CMK (cell line): ENCODE measurements around the gene HS3ST2.
"Not testable (repeated sequence)": the region's sequence is repeated elsewhere in the genome, so short reads cannot be mapped to it uniquely, and the experiment has no call there.

Experiments
- DNase-seq: peaks from one replicate; pipeline ENCODE4 v3.0.0-alpha.2; 2010; ENCODE audit warnings: low read depth

The HS3ST2 gene

GRCh38 chr16:22932032-22932771, 118.2 kb downstream of the HS3ST2 start:
- no peak for DNase-seq

GRCh38 chr16:22933173-22933572, 119.2 kb downstream of the HS3ST2 start:
- DNase-seq = no peak

- no peak for DNase-seq
Observed at GRCh38 chr16:22934786-22935185, 120.8 kb downstream of the HS3ST2 start.

- no peak for DNase-seq
Observed at GRCh38 chr16:22937169-22937568, 123.2 kb downstream of the HS3ST2 start.

GRCh38 chr16:22938647-22939046, 124.7 kb downstream of the HS3ST2 start:
- no peak for DNase-seq

- not testable (repeated sequence) for DNase-seq
Observed at GRCh38 chr16:22939744-22940363, 125.9 kb downstream of the HS3ST2 start.

- DNase-seq = no peak
Observed at GRCh38 chr16:22941970-22942501, 128.1 kb downstream of the HS3ST2 start.

GRCh38 chr16:22942811-22943210, 128.8 kb downstream of the HS3ST2 start:
- no peak for DNase-seq

- DNase-seq = no peak
Observed at GRCh38 chr16:22945361-22945760, 131.4 kb downstream of the HS3ST2 start.

- no peak for DNase-seq
Observed at GRCh38 chr16:22946433-22946832, 132.5 kb downstream of the HS3ST2 start.

GRCh38 chr16:22948058-22948602, 134.2 kb downstream of the HS3ST2 start:
- no peak for DNase-seq

- peak; percentile 22 for DNase-seq
Observed at GRCh38 chr16:22948603-22949368, 134.8 kb downstream of the HS3ST2 start.

GRCh38 chr16:22955461-22956070, 141.6 kb downstream of the HS3ST2 start:
- no peak for DNase-seq

- DNase-seq = no peak
Observed at GRCh38 chr16:22961206-22961605, 147.2 kb downstream of the HS3ST2 start.

GRCh38 chr16:22962905-22963304, 148.9 kb downstream of the HS3ST2 start:
- no peak for DNase-seq
